K562 treated with DMSO at 1 percent for 4 hours (cell line): ENCODE data around the gene SDK1. TPM values are rescaled to one million over a fixed set of nuclear protein-coding genes. Genes with fewer than 3 reads are reported as not detected.

Experiments
- total RNA-seq: library from RNA; unstranded; fragments of 300-600 nt; gene quantifications from 2 replicates; pipeline ENCODE4 v1.2.3, GENCODE V29; 2022; ENCODE audit not compliant: insufficient read depth

The SDK1 gene, protein sequence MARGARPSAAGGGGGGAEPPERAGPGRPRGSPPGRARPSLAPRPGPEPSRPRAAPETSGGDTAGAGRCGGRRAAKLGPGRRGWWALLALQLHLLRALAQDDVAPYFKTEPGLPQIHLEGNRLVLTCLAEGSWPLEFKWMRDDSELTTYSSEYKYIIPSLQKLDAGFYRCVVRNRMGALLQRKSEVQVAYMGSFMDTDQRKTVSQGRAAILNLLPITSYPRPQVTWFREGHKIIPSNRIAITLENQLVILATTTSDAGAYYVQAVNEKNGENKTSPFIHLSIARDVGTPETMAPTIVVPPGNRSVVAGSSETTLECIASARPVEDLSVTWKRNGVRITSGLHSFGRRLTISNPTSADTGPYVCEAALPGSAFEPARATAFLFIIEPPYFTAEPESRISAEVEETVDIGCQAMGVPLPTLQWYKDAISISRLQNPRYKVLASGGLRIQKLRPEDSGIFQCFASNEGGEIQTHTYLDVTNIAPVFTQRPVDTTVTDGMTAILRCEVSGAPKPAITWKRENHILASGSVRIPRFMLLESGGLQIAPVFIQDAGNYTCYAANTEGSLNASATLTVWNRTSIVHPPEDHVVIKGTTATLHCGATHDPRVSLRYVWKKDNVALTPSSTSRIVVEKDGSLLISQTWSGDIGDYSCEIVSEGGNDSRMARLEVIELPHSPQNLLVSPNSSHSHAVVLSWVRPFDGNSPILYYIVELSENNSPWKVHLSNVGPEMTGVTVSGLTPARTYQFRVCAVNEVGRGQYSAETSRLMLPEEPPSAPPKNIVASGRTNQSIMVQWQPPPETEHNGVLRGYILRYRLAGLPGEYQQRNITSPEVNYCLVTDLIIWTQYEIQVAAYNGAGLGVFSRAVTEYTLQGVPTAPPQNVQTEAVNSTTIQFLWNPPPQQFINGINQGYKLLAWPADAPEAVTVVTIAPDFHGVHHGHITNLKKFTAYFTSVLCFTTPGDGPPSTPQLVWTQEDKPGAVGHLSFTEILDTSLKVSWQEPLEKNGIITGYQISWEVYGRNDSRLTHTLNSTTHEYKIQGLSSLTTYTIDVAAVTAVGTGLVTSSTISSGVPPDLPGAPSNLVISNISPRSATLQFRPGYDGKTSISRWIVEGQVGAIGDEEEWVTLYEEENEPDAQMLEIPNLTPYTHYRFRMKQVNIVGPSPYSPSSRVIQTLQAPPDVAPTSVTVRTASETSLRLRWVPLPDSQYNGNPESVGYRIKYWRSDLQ (N-terminal part only)
- total RNA-seq = not detected in 2 replicates

DNA sequence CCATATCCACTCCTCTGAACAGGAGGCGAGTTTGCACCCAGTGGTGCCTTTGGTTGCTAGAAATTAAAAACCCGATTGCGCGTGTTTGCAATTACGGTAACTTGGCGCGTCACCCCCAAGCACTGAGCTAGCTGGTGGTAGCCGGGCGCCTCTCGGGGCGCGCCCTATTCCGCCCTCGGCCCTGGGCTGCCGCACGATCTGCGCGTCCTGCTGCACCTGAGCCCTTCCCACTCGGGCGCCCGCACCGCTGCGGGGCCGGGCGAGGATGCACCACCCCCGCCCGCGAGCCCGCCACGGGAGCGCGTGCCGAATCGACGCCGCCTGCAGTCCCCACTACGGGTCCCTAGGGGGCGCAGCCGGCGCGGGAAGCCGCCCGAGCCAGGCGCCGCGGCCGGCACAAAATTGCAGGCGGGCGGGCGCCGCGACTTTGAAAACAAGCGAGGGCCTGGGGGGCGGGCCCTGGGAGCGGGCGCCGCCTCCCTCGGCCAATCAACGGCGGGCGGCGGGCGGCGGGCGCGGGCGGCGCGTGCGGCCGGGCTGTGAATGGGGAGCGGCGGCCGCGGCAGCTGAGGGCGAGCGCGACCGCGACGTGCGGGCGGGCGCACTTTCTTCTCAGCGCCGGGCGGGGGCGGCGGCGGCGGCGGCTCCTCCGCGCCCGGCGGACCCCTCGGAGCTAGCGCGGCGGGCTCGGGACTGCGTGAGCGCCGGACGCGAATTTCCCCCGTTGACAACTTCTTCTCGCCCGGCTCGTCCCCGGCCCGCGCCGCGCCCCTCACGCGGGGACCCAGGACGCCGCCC is at the start of gene SDK1:
Gene SDK1, plus strand, starts transcription at position 602 of the 798 bp plus-strand sequence. CDS start 335 bp downstream, outside the sequence.

